ENCODE results near the gene FAM117A.
"Not testable (repeated sequence)": the region's sequence is repeated elsewhere in the genome, so short reads cannot be mapped to it uniquely, and the experiment has no call there.

Gene FAM117A

DNA sequence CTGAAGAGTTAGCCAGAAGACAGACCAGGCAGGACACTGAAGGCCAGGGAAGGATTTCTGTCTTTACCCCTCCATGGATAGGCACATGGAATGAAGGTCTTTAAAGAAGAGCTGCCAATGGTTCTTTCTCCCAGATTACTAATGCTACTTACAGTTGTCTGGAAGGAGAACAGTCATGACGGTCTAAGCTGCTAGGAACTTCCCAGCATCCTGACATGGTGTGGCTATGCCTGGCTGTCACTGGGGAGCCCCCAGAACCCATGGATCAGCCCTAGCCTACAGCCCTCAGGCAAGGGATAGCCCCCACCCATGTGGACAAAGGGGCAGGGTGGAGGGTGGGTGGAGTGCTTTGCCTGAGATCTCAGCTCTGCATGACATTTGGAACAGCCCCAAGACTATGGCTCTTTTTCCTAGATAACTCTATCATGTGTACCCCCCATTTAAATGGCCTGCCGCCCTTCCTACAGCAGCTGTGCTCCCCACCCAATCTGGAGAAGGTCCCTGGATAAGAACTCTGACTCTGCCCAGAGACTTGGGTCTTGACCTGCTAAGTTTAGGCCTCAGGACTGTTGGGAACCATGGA, 15.3 kb upstream of the FAM117A start:
- Mint-ChIP-seq H3K27me3 (no peaks in the 10 kb centered on the region), H3K27ac (no peak overlapping the region), H3K36me3 (ENCODE audit: low read depth) (no peaks in the 10 kb centered on the region), H3K4me3 (no peak overlapping the region), H3K4me1 (ENCODE audit: low read depth) (peaks cover 24% of the 10 kb centered on the region), H3K9me3 (no peaks in the 10 kb centered on the region)

- Mint-ChIP-seq H3K4me3 (no peak overlapping the region), H3K4me1 (ENCODE audit: low read depth) (peaks cover 24% of the 10 kb centered on the region), H3K27me3 (no peaks in the 10 kb centered on the region), H3K9me3 (no peaks in the 10 kb centered on the region), H3K27ac (no peak overlapping the region), H3K36me3 (ENCODE audit: low read depth) (no peaks in the 10 kb centered on the region)
Observed at GRCh38 chr17:49777563-49777962, 13.6 kb upstream of the FAM117A start.

GRCh38 chr17:49776551-49777300, 12.8 kb upstream of the FAM117A start:
- no peaks in the 10 kb centered on the region for H3K36me3 Mint-ChIP-seq (ENCODE audit: low read depth)
- no peak overlapping the region for H3K27ac Mint-ChIP-seq
- no peak overlapping the region for H3K4me3 Mint-ChIP-seq
- no peaks in the 10 kb centered on the region for H3K9me3 Mint-ChIP-seq
- H3K27me3 Mint-ChIP-seq, result no peaks in the 10 kb centered on the region
- peaks cover 24% of the 10 kb centered on the region for H3K4me1 Mint-ChIP-seq (ENCODE audit: low read depth)

GRCh38 chr17:49775546-49776260, 11.8 kb upstream of the FAM117A start:
- Mint-ChIP-seq H3K4me1 (ENCODE audit: low read depth) (peaks cover 16% of the 10 kb centered on the region), H3K4me3 (no peak overlapping the region), H3K9me3 (no peaks in the 10 kb centered on the region), H3K36me3 (ENCODE audit: low read depth) (no peaks in the 10 kb centered on the region), H3K27me3 (no peaks in the 10 kb centered on the region), H3K27ac (no peak overlapping the region)

GRCh38 chr17:49766918-49767530, 3.1 kb upstream of the FAM117A start:
- H3K9me3 Mint-ChIP-seq, result no peaks in the 10 kb centered on the region
- H3K36me3 Mint-ChIP-seq (ENCODE audit: low read depth), result no peaks in the 10 kb centered on the region
- H3K4me1 Mint-ChIP-seq (ENCODE audit: low read depth), result peaks cover 37% of the 10 kb centered on the region
- no peak overlapping the region for H3K27ac Mint-ChIP-seq
- no peaks in the 10 kb centered on the region for H3K27me3 Mint-ChIP-seq
- no peak overlapping the region for H3K4me3 Mint-ChIP-seq

GRCh38 chr17:49764559-49765180, 739 bp upstream of the FAM117A start:
- Mint-ChIP-seq H3K4me3 (peak overlapping the region; percentile 83), H3K9me3 (no peaks in the 10 kb centered on the region), H3K4me1 (ENCODE audit: low read depth) (peaks cover 61% of the 10 kb centered on the region), H3K27me3 (no peaks in the 10 kb centered on the region), H3K36me3 (ENCODE audit: low read depth) (no peaks in the 10 kb centered on the region), H3K27ac (peak overlapping the region; percentile 75)

DNA sequence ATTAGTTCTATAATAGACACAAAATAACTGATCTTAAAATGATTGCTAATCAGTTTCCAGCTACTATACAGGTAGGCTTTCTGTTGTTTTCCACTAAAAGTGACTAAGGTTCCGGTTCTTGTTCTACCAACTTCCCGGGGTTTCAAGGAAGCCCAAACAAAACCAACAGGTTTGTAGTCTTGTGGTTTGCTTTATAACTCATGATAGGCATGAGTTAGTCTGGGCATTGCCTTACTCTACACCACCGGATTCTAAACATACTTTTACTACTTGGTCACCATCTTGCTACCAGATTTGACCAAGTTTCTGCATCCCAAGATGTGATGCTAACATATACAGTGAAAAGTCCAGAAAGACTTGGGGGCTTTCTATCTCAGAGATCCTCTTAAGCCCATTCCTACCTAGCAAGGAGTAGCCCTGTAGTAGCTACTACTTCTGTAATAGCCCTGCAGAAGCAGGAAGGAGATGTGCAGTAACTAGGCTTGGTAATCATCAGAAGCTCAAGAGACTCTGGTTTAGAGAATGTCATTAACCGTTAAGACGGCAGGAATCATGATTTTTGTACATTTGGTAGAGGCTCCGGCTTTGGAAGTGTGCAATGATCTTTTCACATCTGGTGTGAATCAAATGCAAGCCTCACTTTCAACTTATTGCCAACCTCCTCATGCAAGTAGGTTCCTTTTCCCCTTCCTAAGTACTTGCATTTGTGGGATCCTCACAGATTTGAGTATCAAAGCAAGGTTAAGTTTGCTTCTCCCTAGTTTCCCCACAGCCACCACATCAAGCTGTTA, 1.6 kb downstream of the FAM117A start:
- Mint-ChIP-seq H3K4me3 (peak overlapping the region; percentile 92), H3K4me1 (ENCODE audit: low read depth) (peaks cover 73% of the 10 kb centered on the region), H3K9me3 (no peaks in the 10 kb centered on the region), H3K36me3 (ENCODE audit: low read depth) (peaks cover 5% of the 10 kb centered on the region), H3K27me3 (no peaks in the 10 kb centered on the region), H3K27ac (peak overlapping the region; percentile 90)

- H3K27ac Mint-ChIP-seq, result peak overlapping the region; percentile 24
- H3K9me3 Mint-ChIP-seq, result no peaks in the 10 kb centered on the region
- H3K4me3 Mint-ChIP-seq, result peak overlapping the region; percentile 18
- H3K36me3 Mint-ChIP-seq (ENCODE audit: low read depth), result peaks cover 10% of the 10 kb centered on the region
- H3K27me3 Mint-ChIP-seq, result no peaks in the 10 kb centered on the region
- peaks cover 86% of the 10 kb centered on the region for H3K4me1 Mint-ChIP-seq (ENCODE audit: low read depth)
Observed at GRCh38 chr17:49760932-49761558, 2.9 kb downstream of the FAM117A start.

GRCh38 chr17:49760296-49760695, 3.6 kb downstream of the FAM117A start:
- Mint-ChIP-seq H3K36me3 (ENCODE audit: low read depth) (peaks cover 15% of the 10 kb centered on the region), H3K27ac (peak overlapping the region; percentile 24), H3K27me3 (no peaks in the 10 kb centered on the region), H3K4me1 (ENCODE audit: low read depth) (peaks cover 88% of the 10 kb centered on the region), H3K9me3 (no peaks in the 10 kb centered on the region), H3K4me3 (peak overlapping the region; percentile 18)

DNA sequence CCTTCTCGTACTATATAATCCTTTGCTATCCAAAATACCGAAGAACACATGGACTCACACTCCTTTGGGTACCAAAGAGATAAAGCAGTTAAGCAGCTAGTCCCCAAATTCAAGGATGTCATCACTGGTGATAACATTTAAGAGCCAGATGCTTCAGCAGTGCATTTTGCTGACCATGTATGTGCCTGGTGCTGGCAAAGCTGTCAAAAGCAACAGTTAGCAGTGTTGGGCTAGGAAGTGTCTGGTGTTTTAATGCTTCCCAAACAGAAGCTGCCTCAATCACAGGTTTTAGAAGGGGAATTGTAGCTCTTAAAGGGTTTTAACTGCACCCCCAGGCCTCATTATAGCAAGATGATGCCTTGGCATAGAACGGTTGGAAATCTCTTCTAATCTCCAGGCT, 4.7 kb downstream of the FAM117A start:
- no peak overlapping the region for H3K4me3 Mint-ChIP-seq
- H3K27me3 Mint-ChIP-seq, result no peaks in the 10 kb centered on the region
- H3K27ac Mint-ChIP-seq, result no peak overlapping the region
- no peaks in the 10 kb centered on the region for H3K9me3 Mint-ChIP-seq
- peaks cover 18% of the 10 kb centered on the region for H3K36me3 Mint-ChIP-seq (ENCODE audit: low read depth)
- peaks cover 86% of the 10 kb centered on the region for H3K4me1 Mint-ChIP-seq (ENCODE audit: low read depth)

DNA sequence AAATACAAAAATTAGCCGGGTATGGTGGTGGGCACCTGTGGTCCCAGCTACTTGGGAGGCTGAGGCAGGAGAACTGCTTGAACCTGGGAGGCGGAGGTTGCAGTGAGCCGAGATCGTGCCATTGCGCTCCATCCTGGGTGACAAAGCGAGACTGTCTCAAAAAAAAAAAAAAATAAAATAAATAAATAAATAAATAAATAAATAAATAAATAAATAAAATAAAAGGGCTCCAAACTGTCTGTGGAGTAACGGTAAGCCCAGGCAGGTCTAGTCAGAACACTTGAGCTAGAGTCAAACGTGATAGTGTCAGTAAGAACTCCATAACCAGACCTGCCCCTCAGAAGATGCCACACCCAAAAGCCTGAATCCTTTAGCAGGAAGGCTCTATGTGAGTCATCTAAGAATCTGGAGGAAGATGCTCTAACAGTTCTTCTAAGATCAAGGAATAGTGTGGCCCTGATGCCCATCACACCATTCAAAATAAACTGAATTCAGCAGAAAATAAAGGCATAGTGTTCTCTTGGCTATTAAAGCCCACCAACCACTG, 5.4 kb downstream of the FAM117A start:
- Mint-ChIP-seq H3K27ac (peak overlapping the region; percentile 49), H3K4me1 (ENCODE audit: low read depth) (peaks cover 90% of the 10 kb centered on the region), H3K36me3 (ENCODE audit: low read depth) (peaks cover 18% of the 10 kb centered on the region)
- H3K4me3 Mint-ChIP-seq, H3K9me3 Mint-ChIP-seq, H3K27me3 Mint-ChIP-seq: not testable (repeated sequence)

DNA sequence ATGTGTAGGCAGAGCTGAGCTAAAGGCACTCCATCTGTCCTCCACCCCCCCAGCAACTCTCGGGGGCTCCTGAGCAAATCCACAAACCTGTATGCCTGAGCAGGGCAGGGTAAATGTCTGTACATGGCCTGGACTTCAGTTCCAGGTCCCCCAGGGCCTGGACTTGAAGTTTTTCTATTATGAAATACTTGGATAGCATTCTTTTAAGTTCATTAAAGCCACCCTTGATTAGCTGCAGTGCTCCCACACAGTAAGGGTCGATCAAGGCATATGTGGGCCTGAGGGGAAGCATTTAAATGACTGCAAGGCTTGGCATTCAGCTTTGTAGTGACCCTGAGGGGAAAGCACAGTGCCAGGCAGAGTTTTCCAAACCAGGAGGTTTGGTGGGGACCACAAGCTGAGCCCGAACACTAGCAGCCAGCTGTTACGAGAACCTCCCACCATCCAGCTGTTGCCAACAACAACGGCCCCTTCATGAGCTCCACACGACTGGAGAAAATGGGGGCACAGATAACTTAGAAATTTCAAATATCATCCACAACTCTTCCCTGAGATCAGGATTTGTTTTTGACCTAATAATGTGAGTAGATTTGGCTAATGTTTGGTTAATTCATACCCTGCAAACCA, 6.7 kb downstream of the FAM117A start:
- Mint-ChIP-seq H3K4me1 (ENCODE audit: low read depth) (peaks cover 93% of the 10 kb centered on the region), H3K36me3 (ENCODE audit: low read depth) (peaks cover 21% of the 10 kb centered on the region), H3K4me3 (no peak overlapping the region), H3K27me3 (no peaks in the 10 kb centered on the region), H3K27ac (peak overlapping the region; percentile 45), H3K9me3 (no peaks in the 10 kb centered on the region)
